Measurements from ENCODE around the gene MRPL47. TPM values are rescaled to one million over a fixed set of nuclear protein-coding genes. Genes with fewer than 3 reads are reported as not detected.
A peak's percentile ranks its signal among the peaks of the same experiment; 100 is the strongest.

The MRPL47 gene
- total RNA-seq, 1 experiment from 2014 or later: 75.5 TPM

DNA sequence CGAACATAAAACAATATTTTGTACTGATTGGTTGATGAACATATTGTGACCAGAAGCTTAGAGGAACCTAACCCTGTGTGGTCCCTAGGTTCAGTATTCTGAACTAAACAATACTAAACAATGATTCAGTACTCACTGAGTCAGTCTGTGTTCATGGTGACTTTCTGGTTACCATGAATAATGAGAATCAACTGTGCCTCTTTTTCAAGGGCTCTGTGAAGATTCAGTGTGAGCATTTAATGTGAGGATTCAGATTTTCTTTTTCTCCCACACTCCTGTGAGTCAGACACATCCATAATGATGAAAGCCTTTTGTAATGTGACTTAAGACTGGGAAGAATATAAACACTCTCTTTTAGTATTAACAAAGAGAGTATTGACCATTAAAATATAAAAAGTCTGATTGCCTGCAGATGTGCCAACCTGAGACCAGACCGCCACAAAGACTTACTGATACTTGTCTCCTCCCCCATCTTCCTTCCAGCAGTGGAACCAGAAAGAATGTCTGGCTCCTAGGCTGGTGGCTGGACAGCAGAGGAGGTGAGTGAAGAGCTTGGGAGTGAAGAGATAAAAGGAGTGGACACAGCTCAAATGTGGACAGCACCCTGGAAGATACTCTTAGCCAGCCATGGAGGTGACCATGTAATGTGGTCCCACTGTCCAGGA lies 59.3 kb downstream of the MRPL47 start:
- Histone ChIP-seq H2BK12ac (ENCODE audit: insufficient read length, low read depth, low read length) (no peak overlapping the region), H2BK15ac (ENCODE audit: low read depth, low read length) (no peak overlapping the region), H4K20me1 (ENCODE audit: control insufficient read depth, insufficient read depth, insufficient read length) (no peaks in the 10 kb centered on the region), H2AFZ (ENCODE audit: low read length) (no peak overlapping the region), H2BK20ac (ENCODE audit: low read depth, low read length, poor library complexity, severe bottlenecking) (no peak overlapping the region), H3K14ac (ENCODE audit: insufficient read depth, low read length) (no peak overlapping the region), H3T11ph (ENCODE audit: low read length) (no peak overlapping the region), H3K4me1 (ENCODE audit: insufficient read depth, low read length) (no peaks in the 10 kb centered on the region; the same call in 1 of the 2 replicates), H4K8ac (replicated peaks; ENCODE audit: insufficient read length, low read depth, low read length) (no peak overlapping the region), H3K4me2 (ENCODE audit: insufficient read depth, insufficient read length, low read length) (no peak overlapping the region), H2BK120ac (ENCODE audit: low read depth, low read length, poor library complexity, severe bottlenecking) (no peak overlapping the region), H2BK5ac (ENCODE audit: insufficient read length, low read length) (no peak overlapping the region), H3K27me3 (ENCODE audit: insufficient read depth, low read length) (no peaks in the 10 kb centered on the region), H4K5ac (ENCODE audit: insufficient read length, low read depth, low read length) (no peak overlapping the region), H3K79me2 (ENCODE audit: insufficient read depth, low read length) (no peaks in the 10 kb centered on the region), H3K56ac (ENCODE audit: insufficient read length, low read depth, low read length) (no peak overlapping the region), H3K18ac (ENCODE audit: insufficient read length, low read depth, low read length) (no peak overlapping the region), H3K27ac (ENCODE audit: insufficient read length, low read depth, low read length) (no peak overlapping the region), H2AK5ac (ENCODE audit: insufficient read length, low read length) (no peak overlapping the region), H3K4ac (ENCODE audit: low read depth, low read length) (no peak overlapping the region), H3K23ac (ENCODE audit: insufficient read length, low read depth, low read length) (no peak overlapping the region), H3K9ac (ENCODE audit: extremely low read depth, insufficient read length, low read length) (no peak overlapping the region), H3K79me1 (ENCODE audit: insufficient read depth, low read depth, low read length, poor library complexity, severe bottlenecking) (no peaks in the 10 kb centered on the region), H4K91ac (ENCODE audit: insufficient read length, low read depth, low read length) (no peak overlapping the region), H3K9me3 (ENCODE audit: control insufficient read depth, low read depth, low read length) (no peaks in the 10 kb centered on the region), H3K23me2 (ENCODE audit: insufficient read length, low read depth, low read length, poor library complexity, severe bottlenecking) (no peaks in the 10 kb centered on the region)
- TF ChIP-seq CTCF (conservative IDR thresholded peaks at IDR 0.05): no peak
- no peak for DNase-seq
- H3K36me3 Mint-ChIP-seq (ENCODE audit: insufficient read depth in 1 of 3, low read depth in 3 of 3): no peaks in the 10 kb centered on the region
- no peaks in the 10 kb centered on the region for H3K9me3 Mint-ChIP-seq
- H3K4me1 Mint-ChIP-seq: peaks cover 6 to 7% of the 10 kb centered on the region in 2 experiments
- WGBS (ENCODE audit: extremely low coverage, insufficient read length, low lambda C conversion rate): no CpG with 5 or more reads among the region's 2 CpGs
- no peak overlapping the region for H3K4me3 Mint-ChIP-seq
- peaks cover 1% of the 10 kb centered on the region; the same call in 1 of the 2 replicates for H3K27me3 Mint-ChIP-seq (ENCODE audit: low read depth)
- peak overlapping the region in 1 of 3 experiments; percentile 78; a peak in 1 of 7 replicates for H3K27ac Mint-ChIP-seq
